Stimulated activated CD4-positive, alpha-beta T cell treated with anti-CD3 and anti-CD28 coated beads, Interleukin-1b, Interleukin-23, amount 100 ng/mL, for 1 hour (primary cell): Measurements from ENCODE around the gene CCDC167.
"Not testable (repeated sequence)": the region's sequence is repeated elsewhere in the genome, so short reads cannot be mapped to it uniquely, and the experiment has no call there.

ENCODE experiments used
- DNase-seq, 2 donors: peaks; one replicate each; pipeline ENCODE4 v3.0.0-alpha.2; 2020; ENCODE audit warnings: low read depth in 2 of 2

Gene CCDC167

GRCh38 chr6:37511201-37511600, 11.5 kb upstream of the CCDC167 start:
- no peak for DNase-seq

- no peak for DNase-seq
These were observed 8.2 kb upstream of the CCDC167 start for GRCh38 chr6:37507690-37508421.

DNA sequence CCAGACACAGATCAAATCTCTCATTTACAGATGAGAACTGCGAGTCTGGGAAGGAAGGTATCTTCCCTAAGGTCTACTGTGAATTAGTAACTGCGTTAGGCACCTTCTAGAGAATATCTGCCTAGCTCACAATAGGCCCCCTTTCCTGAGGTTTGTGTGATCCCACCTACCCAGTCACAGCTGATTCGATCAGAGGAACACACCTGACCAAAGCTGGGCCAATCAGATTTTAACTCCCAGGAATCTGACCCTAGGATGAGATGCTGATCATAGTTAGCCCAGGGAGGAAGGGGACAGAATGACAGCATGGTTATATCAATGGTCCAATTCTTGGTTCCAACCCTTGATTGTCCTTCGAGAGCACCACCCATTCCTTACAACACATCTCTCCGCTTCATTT, 7.4 kb upstream of the CCDC167 start:
- DNase-seq, result no peak

GRCh38 chr6:37506479-37506878, 6.8 kb upstream of the CCDC167 start:
- DNase-seq, result no peak

DNA sequence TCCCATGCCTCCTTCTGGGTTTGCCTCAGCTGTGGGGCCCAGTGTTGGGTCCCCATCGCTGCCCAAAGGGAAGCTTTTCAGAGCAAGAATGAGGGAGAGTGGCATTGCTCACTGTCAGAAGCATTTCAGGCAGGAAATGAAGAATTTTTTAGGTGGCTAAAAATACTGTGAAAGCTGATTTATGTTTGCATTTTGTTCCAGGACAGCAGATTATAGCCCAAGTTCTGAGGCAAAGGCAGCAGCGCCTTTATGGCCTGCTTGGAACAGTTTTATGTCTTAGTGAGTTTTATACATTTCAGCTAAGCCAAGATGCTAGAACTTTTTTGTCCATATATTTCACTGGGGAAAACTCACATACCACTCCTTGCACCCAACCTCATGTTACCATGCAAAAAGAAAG, 4.3 kb upstream of the CCDC167 start:
- DNase-seq, result no peak

DNA sequence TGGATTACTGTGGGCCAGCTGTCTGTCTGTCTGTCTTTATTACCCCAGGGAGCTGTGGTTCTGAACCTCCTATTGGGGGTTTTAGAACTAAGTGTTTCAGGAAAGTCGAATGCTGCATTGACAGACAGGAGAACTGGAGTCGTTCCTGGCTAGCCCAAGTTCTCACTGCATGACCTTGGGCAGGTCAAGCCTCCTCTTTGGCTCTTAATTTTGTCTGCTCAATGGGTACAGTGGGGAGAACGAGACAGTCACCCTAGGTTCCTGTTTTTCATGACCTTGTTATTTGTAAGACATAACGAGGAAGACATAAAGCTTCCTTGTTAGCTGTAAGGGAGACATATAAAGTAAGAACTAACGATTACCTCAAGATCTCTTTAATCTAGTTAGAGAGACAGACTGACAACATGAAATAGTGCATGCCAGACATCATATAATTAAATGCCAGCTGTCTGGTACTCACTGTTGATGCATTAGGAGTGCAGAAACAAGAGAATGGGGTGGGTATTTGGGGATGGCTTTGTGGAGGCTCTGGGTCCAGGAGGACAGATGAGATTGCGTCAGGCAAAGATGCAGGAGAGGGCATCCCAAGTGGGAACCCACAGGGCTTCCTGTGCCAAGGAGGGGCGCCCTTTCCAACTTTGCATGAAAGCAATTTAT, 3.7 kb upstream of the CCDC167 start:
- no peak for DNase-seq

DNA sequence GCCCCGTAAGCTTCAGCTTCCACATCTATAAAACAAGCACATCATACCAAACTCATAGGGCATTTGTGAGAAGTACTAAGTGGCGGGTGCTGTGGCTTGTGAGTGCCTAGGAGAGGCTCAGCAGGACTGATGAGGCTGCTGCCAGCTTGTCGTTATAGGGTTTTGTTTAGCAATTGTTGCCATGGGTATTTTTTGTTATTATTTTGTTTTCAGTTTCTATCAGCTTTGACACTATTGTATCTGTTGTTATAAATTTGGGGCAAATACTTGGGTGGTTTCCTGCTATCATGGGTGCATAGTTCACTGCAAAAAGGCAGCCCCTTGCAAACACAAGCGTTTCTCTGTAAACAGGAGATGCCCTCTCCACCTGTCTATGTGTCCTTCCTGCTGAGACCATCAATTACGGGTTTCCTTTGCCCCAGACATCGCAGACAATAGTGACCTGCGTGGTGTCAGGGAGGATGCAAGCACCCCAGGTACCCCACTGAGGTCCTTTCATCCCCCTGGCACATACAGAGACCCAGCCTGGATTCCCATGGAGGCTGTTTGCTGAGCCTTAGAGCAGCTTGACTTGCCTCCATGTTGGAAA, 3.1 kb upstream of the CCDC167 start:
- DNase-seq, result no peak

GRCh38 chr6:37501632-37502491, 2.2 kb upstream of the CCDC167 start:
- no peak for DNase-seq

DNA sequence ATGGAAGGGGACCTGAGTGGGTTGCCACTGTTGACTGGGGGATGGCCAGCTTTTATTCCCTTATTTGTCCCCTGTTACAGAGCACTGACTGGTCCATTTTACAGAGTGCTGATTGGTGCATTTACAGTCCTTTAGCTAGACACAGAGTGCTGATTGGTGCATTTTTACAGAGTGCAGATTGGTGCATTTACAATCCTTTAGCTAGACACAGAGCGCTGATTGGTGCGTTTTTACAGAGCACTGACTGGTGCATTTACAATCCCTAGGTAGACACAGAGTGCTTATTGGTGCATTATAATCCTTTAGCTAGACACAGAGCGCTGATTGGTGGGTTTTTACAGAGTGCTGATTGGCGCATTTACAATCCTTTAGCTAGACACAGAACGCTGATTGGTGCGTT, 1.2 kb upstream of the CCDC167 start:
- DNase-seq, result not testable (repeated sequence)

- no peak for DNase-seq
These were observed 558 bp upstream of the CCDC167 start for GRCh38 chr6:37500294-37500608.

DNA sequence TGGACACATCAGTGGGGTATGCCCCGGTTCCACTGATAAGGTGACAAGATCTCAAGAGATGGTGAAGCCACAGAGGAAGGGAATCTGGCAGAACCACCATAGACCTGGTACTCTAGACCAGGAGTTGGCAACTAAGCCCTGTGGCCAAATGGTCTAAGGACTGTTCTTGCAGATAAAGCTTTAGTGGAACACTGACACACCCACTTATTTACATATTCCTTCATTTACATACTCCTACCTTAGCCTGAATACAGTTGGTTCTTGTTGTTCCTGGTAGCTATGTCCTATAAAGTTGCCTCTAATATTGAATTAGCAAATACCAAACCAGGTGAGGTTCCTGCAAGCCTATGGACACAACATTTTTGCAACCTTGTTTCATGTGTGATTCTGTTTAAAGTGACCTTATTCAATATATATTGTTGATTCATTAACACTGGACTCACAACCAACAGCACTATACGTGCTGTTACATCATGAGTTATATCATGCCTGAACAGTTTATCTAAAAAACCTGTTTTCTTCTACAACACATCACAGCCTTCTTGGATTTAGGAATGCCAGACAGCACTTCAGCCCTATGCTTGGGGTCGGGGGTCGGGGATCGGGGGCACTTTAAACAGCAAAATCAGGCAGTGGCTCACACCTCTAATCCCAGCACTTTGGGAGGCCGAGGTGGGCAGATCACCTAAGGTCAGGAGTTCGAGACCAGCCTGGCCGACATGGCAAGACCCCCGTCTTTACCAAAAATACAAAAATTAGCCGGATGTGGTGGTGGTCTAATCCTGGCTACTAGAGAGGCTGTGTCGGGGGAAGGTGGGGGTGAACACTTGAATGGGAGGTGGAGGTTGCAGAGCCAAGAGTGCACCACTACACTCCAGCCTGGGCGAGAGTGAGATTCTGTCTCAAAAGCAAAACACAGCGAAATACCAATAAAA, 2.5 kb downstream of the CCDC167 start:
- no peak for DNase-seq

GRCh38 chr6:37495244-37495934, 4.3 kb downstream of the CCDC167 start:
- no peak for DNase-seq

- no peak for DNase-seq
These were observed 6.1 kb downstream of the CCDC167 start for GRCh38 chr6:37493661-37493995.

GRCh38 chr6:37492991-37493660, 6.6 kb downstream of the CCDC167 start:
- no peak for DNase-seq

DNA sequence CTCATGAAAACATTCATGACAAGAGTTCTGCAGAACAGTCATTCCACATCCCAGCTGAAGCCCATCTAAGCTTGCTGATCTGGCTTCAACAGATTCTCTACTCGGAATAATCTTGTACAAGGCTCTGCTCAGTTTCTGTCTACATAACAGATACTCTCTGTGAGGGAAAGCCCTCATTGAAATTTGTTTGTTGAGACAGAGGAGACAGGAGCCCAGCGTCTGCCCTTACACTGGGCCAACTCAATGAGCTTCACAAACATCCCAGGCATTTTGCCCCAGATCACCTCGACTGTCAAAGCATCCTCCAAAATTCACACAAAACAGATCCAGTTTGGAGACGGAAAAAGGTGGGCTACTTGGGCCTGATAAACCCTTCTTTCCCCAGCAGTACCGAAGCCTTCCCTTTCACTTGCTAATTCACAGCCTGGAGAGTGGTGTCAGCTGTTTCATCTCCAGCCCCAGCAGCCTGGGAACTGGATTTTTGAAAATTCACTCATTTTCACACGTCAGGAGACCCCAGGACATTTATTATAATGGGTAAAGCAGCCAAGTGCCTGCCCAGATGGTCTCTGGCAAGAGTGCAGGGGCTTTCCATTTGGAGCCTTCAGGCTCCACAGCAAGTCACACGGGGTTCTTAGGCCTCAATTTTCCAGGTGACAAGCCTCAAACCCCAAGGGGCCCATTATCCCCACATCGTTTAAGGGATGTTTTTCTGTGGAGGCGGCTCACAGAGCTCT, 7.3 kb downstream of the CCDC167 start:
- no peak for DNase-seq

DNA sequence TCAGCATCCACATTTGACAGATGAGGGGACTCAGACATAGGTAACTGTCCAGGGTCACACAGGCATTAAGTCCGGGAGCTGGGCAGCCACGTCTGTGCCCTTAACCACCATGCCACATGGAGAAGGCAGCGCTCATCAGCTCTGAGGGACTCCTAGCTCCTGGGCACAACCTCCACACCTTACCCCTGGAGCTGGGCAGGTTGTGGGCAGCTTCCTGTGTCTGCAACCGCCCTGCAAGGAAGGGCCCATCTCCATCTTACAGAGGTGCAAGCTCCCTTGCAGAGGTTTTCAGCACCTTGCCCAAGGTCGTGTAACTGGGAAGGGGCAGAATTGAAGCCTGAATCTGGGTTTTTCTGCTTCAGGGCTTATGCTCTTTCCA, 7.9 kb downstream of the CCDC167 start:
- DNase-seq, result no peak

DNA sequence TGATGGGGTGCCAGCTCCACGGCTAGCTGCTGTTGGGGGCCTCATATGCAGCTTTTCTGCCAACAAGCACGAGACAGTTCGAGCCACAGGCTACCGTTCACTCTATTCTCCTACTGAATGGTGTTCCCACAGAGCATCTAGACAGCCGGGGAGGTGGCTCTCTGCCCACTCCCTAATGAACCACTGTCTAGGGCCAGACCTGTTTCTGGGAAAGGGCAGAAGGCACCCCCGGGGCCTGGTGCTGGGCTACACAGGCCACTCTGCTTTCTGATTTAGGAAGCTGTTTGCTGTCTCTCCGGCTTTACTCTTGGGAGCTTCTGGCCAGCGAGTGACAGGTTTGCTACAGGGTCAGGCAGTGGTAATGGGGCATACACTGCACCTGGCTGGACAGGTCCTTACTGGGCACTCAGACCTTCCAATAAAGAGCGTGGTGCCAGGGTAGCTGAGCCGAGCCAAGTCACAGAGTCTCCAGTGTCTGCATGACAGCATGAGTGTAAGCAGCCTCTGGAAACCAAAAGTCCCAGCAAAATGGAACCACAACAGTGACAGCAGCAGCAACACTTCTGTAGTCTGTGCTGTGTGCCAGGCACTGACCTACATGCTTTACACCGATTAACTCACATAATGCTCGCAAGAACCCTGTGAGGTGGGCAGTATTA, 8.4 kb downstream of the CCDC167 start:
- no peak for DNase-seq

- DNase-seq, result no peak
These were observed 9.0 kb downstream of the CCDC167 start for GRCh38 chr6:37490536-37491170.
